OCI-LY1 (cell line): ENCODE results near the gene LRP1.

Experiments used
- CTCF ChIP-seq: fragments of 200-600 bp; sonication (generic), shearing (Covaris generic); IDR thresholded peaks from 2 replicates; pipeline ENCODE4 v1.5.1; 2017; ENCODE audit warnings: mild to moderate bottlenecking, antibody characterized with exemption, low read length, moderate library complexity, mixed read lengths
- EZH2 ChIP-seq: fragments of 200-600 bp; sonication (generic), shearing (Covaris generic); IDR thresholded peaks from 2 replicates; pipeline ENCODE4 v1.8.0; 2017; ENCODE audit warnings: borderline replicate concordance, mixed run types, mild to moderate bottlenecking, antibody characterized with exemption, low read length, moderate library complexity, mixed read lengths

DNA sequence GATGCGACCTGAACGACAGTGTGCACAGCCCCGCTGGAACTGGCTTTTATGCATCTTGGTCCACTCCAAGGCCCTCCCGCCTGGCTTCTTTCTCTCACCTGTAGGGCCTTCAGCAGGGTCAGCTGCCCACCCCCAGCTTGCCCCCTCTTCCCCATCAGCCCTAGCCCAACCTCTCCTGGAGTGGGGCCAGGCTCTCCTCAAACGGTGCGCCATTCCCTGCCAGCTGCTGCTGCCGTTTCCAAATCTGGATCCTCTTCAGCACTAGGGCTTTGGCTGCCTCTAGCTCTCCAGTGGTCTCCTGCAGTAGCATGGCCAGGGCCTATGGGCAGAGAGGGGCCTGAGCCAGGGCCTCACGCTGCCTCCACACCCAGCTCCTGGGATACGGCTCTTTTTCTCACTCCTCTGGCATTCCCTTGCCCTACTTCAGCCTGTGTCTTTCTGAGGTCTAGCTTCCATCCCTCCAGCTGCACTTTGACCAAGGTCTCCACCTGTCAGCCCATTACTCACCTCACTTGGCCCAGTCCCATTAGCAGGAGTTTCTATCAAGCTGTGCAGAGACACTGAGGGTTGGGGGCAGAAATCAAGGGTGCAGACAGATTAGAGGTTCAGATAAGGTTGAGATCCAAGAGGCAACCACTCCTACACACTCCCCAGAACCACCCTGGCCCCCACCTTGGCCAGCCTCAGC is 22.1 kb upstream of the LRP1 start:
- TF ChIP-seq CTCF (no peak), EZH2 (no peak)
